Measurements from ENCODE around the gene RHCE.
"Not testable (repeated sequence)": the region's sequence is repeated elsewhere in the genome, so short reads cannot be mapped to it uniquely, and the experiment has no call there.

DNA sequence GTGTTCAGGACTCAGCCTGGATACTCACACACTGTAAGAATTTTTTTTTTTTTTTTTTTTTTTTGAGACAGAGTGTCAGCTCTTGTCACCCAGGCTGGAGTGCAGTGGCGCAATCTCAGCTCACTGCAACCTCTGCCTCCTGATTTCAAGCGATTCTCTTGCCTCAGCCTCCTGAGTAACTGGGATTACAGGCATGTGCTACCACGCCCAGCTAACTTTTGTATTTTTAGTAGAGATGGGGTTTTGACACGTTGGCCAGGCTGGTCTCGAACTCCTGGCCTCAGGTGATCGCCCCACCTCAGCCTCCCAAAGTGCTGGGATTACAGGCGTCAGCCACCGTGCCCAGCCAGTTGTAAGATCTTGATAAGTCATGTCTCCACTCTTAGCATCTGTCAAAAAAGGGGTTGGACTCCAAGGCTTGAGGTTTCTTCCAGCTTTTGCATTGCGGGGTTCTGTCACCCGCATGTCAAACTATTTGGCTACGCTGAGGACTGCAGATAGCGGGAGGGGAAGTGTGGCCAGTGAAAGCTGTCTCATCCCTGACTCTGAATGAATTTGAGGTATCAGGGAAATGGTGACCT, 50.8 kb downstream of the RHCE start:
- TF ChIP-seq, protein P1, sequence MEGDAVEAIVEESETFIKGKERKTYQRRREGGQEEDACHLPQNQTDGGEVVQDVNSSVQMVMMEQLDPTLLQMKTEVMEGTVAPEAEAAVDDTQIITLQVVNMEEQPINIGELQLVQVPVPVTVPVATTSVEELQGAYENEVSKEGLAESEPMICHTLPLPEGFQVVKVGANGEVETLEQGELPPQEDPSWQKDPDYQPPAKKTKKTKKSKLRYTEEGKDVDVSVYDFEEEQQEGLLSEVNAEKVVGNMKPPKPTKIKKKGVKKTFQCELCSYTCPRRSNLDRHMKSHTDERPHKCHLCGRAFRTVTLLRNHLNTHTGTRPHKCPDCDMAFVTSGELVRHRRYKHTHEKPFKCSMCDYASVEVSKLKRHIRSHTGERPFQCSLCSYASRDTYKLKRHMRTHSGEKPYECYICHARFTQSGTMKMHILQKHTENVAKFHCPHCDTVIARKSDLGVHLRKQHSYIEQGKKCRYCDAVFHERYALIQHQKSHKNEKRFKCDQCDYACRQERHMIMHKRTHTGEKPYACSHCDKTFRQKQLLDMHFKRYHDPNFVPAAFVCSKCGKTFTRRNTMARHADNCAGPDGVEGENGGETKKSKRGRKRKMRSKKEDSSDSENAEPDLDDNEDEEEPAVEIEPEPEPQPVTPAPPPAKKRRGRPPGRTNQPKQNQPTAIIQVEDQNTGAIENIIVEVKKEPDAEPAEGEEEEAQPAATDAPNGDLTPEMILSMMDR (IDR thresholded peaks at IDR 0.05; ENCODE audit: insufficient read depth, low read length, poor library complexity, severe bottlenecking): not testable (repeated sequence)
- not testable (repeated sequence) for TF ChIP-seq EZH2phosphoT487 (conservative IDR thresholded peaks at IDR 0.05; ENCODE audit: low read length)
